Endothelial cell (in vitro differentiated cells): ENCODE data around the gene TM4SF5. TPM values are rescaled to one million over a fixed set of nuclear protein-coding genes. Genes with fewer than 3 reads are reported as not detected.

Experiments used
- DNase-seq: peaks from one replicate; pipeline ENCODE4 v3.0.0; 2021; ENCODE audit warnings: low spot score
- H3K27ac Mint-ChIP-seq: one replicate; pipeline ENCODE4 v1.8.0; 2021; ENCODE audit warnings: mixed read lengths, inconsistent platforms; ENCODE audit not compliant: unreplicated experiment
- H3K27me3 Mint-ChIP-seq: one replicate; pipeline ENCODE4 v1.8.0; 2021; ENCODE audit warnings: mild to moderate bottlenecking, moderate library complexity, mixed read lengths, inconsistent platforms; ENCODE audit not compliant: unreplicated experiment
- H3K36me3 Mint-ChIP-seq: one replicate; pipeline ENCODE4 v1.8.0; 2021; ENCODE audit warnings: mild to moderate bottlenecking, low read depth, mixed read lengths, inconsistent platforms; ENCODE audit not compliant: unreplicated experiment
- H3K4me1 Mint-ChIP-seq: one replicate; pipeline ENCODE4 v1.8.0; 2021; ENCODE audit warnings: mild to moderate bottlenecking, mixed read lengths, inconsistent platforms; ENCODE audit not compliant: unreplicated experiment
- H3K4me3 Mint-ChIP-seq: one replicate; pipeline ENCODE4 v1.8.0; 2021; ENCODE audit warnings: mild to moderate bottlenecking, mixed read lengths, inconsistent platforms; ENCODE audit not compliant: unreplicated experiment
- H3K9me3 Mint-ChIP-seq: one replicate; pipeline ENCODE4 v1.8.0; 2021; ENCODE audit warnings: mixed read lengths, inconsistent platforms; ENCODE audit not compliant: unreplicated experiment
- CTCF ChIP-seq: fragments of 200-600 bp; sonication (generic); IDR thresholded peaks from one replicate; pipeline ENCODE4 v1.5.0; 2021; ENCODE audit warnings: antibody characterized with exemption; ENCODE audit not compliant: unreplicated experiment
- total RNA-seq: library from RNA; stranded (reverse); fragmentation: NEBNext Ultra II Directional; extraction: Animal tissue kit (Norgen Biotek cat#: 25700); gene quantifications from one replicate; pipeline ENCODE4 v1.2.1, GENCODE V29; 2021; ENCODE audit not compliant: unreplicated experiment

Gene TM4SF5
- total RNA-seq, 1 donor from 2014 or later, result not detected

DNA sequence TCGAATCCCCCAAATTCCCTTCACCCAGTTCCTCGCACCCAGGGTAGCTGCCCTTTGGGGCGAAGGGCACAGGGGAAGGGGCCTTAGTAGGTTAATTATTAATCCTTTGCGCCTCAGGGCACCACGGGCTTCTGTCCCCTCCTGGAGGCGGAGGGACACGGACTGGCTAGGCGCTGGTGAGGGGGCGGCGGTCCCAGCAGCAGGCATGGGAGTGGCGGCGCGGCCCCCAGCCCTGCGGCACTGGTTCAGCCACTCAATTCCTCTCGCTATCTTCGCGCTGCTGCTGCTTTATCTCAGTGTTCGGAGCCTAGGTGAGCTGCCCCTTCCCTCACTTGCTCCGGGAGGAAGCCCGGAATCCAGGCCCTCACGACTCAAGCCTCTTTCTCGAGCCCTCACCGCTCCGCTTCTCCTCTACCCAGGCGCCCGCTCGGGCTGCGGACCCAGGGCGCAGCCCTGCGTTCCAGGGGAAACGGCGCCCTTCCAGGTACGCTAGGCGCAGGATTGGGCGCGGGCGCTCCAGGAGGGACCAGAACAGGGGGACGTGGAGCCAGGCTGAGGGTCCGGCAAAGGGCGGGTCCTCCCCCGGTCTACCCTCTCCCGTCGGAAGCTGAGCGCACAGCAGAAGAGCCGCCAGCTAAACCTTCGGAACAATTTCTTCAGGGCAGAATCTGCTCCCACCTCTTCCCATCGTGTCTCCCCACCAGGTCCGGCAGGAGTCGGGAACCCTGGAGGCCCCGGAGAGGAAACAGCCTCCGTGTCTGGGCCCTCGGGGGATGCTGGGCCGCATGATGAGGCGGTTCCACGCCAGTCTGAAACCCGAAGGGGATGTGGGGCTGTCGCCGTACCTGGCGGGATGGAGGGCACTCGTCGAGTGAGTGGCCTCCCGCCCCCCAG lies 17.4 kb downstream of the TM4SF5 start, which contains the start of gene GLTPD2:
GLTPD2 (plus strand) TSS at position 158 of the 894 bp plus-strand sequence; CDS start at position 206, 48 bp downstream.
- Mint-ChIP-seq H3K27ac (no peak within 1 kb of the TSS), H3K27me3 (peaks cover 9% of the 10 kb centered on the region), H3K4me3 (peak within 1 kb of the TSS; percentile 84), H3K4me1 (peaks cover 8% of the 10 kb centered on the region), H3K9me3 (no peaks in the 10 kb centered on the region), H3K36me3 (peaks cover 3% of the 10 kb centered on the region)
- no peak for TF ChIP-seq CTCF
- peak; percentile 21 for DNase-seq

DNA sequence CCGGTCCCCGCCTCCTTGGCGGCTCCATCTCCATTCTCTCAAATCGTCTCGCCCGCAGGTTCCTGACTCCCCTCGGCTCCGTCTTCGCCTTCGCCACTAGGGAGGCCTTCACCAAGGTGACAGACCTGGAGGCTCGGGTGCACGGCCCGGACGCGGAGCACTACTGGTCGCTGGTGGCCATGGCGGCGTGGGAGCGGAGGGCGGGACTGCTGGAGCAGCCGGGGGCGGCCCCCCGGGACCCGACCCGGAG lies 17.9 kb downstream of the TM4SF5 start:
- Mint-ChIP-seq H3K9me3 (no peaks in the 10 kb centered on the region), H3K36me3 (peaks cover 3% of the 10 kb centered on the region), H3K4me3 (peak overlapping the region; percentile 84), H3K27me3 (peaks cover 10% of the 10 kb centered on the region), H3K27ac (no peak overlapping the region), H3K4me1 (peaks cover 8% of the 10 kb centered on the region)
- TF ChIP-seq CTCF, result no peak
- DNase-seq, result no peak

GRCh38 chr17:4789951-4790704 lies 18.4 kb downstream of the TM4SF5 start:
- Mint-ChIP-seq H3K4me3 (peak overlapping the region; percentile 88), H3K27me3 (peaks cover 10% of the 10 kb centered on the region), H3K4me1 (peaks cover 8% of the 10 kb centered on the region), H3K27ac (no peak overlapping the region), H3K36me3 (peaks cover 3% of the 10 kb centered on the region), H3K9me3 (no peaks in the 10 kb centered on the region)
- TF ChIP-seq CTCF, result peak; percentile 69
- DNase-seq, result peak; percentile 87

DNA sequence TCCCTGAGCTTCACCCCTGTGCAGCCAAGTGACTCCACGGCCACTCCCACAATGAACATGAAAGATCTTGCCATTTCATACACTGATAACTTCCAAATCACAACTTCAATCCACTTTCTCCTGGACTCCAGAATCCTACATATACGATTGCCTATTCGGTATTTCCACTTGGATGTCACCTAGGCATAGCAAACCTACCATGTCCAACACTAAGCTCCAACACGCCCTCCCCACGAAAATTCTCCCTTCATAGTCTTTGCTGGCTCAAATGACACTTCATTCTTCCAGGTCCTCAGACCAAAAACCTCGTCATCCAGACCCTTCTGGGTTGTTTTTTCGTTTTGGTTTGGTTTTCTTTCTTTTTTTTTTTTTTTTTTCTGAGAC lies 19.0 kb downstream of the TM4SF5 start:
- no peak for DNase-seq
- peak overlapping the region; percentile 88 for H3K4me3 Mint-ChIP-seq
- no peaks in the 10 kb centered on the region for H3K9me3 Mint-ChIP-seq
- H3K4me1 Mint-ChIP-seq, result peaks cover 8% of the 10 kb centered on the region
- H3K27ac Mint-ChIP-seq, result peak overlapping the region; percentile 55
- no peak for TF ChIP-seq CTCF
- H3K36me3 Mint-ChIP-seq, result peaks cover 3% of the 10 kb centered on the region
- peaks cover 10% of the 10 kb centered on the region for H3K27me3 Mint-ChIP-seq

- H3K27me3 Mint-ChIP-seq, result peaks cover 9% of the 10 kb centered on the region
- H3K9me3 Mint-ChIP-seq, result no peaks in the 10 kb centered on the region
- peaks cover 14% of the 10 kb centered on the region for H3K4me1 Mint-ChIP-seq
- H3K4me3 Mint-ChIP-seq, result peak overlapping the region; percentile 100
- TF ChIP-seq CTCF, result no peak
- peak overlapping the region; percentile 45 for H3K27ac Mint-ChIP-seq
- no peak for DNase-seq
- H3K36me3 Mint-ChIP-seq, result peaks cover 19% of the 10 kb centered on the region
Observed at GRCh38 chr17:4795168-4795567, 23.5 kb downstream of the TM4SF5 start.
